Measurements from ENCODE around the gene ATP2B2. TPM values are rescaled to one million over a fixed set of nuclear protein-coding genes. Genes with fewer than 3 reads are reported as not detected.

Gene ATP2B2
- total RNA-seq, 2 donors from 2014 or later, result 0.07 to 0.11 TPM

DNA sequence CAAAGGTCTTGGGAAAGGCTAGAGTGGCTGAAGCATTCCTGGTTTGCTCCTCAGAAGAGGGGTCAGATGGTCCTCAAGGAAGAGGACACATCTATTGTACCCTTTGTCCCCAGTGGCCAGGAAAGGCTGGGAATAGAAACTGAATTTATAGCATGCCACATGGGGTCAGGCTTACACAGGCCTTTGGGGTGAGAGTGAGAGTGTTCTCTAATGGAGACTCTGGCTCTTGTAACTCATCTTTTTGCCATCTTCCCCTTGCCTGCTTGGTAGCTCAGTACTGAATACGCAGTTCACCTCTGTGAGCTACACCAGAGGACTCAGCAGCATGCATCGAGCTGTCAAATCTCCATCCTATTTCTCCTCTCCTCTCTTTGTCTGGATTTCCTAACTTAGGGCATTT lies 87.5 kb downstream of the ATP2B2 start:
- Histone ChIP-seq H3K4me1 (no peaks in the 10 kb centered on the region), H3K9ac (ENCODE audit: low read depth in 2 of 2, low read length in 2 of 2) (no peak overlapping the region), H3K4me3 (no peak overlapping the region), H3K27ac (no peak overlapping the region), H3K36me3 (no peaks in the 10 kb centered on the region), H3K9me3 (no peaks in the 10 kb centered on the region), H3K27me3 (no peaks in the 10 kb centered on the region)
- no peak for DNase-seq
- TF ChIP-seq CTCF (IDR thresholded peaks at IDR 0.05), result no peak
- intact Hi-C loops (cut with DNase I), result no loop called here

- Histone ChIP-seq H3K9ac (ENCODE audit: low read depth in 2 of 2, low read length in 2 of 2) (no peak overlapping the region), H3K9me3 (no peaks in the 10 kb centered on the region), H3K27ac (no peak overlapping the region), H3K27me3 (no peaks in the 10 kb centered on the region), H3K4me3 (no peak overlapping the region), H3K4me1 (no peaks in the 10 kb centered on the region), H3K36me3 (no peaks in the 10 kb centered on the region)
- no peak for TF ChIP-seq CTCF (IDR thresholded peaks at IDR 0.05)
- DNase-seq, result no peak
- intact Hi-C loops (cut with DNase I), result no loop called here
Observed at GRCh38 chr3:10416730-10417300, 88.6 kb downstream of the ATP2B2 start.

DNA sequence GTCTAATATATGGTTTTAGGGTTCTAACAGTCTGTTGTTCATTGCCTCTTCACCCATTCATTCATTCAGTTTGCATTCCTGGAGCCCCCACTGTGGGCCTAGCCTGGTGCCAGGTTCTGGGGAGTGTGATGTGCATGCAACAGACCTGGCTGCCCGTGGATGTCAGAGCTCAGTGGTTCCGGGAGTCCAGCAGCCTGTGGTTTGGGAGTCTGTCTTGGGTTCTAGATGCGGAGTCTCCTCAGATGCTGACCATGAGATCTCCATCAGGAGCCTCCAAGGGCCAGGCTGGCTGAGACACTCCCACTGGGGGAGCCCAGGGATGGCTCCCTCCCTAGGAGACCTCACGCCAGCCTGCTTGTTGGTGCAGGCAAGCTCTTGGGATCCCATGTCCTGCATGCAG lies 92.3 kb downstream of the ATP2B2 start:
- no peaks in the 10 kb centered on the region for H3K9me3 ChIP-seq
- no peaks in the 10 kb centered on the region for H3K36me3 ChIP-seq
- no peak overlapping the region for H3K9ac ChIP-seq (ENCODE audit: low read depth in 2 of 2, low read length in 2 of 2)
- H3K27me3 ChIP-seq, result no peaks in the 10 kb centered on the region
- H3K4me3 ChIP-seq, result no peak overlapping the region
- DNase-seq, result no peak
- TF ChIP-seq CTCF (IDR thresholded peaks at IDR 0.05), result no peak
- intact Hi-C loops (cut with DNase I), result no loop called here
- H3K4me1 ChIP-seq, result no peaks in the 10 kb centered on the region
- no peak overlapping the region for H3K27ac ChIP-seq

DNA sequence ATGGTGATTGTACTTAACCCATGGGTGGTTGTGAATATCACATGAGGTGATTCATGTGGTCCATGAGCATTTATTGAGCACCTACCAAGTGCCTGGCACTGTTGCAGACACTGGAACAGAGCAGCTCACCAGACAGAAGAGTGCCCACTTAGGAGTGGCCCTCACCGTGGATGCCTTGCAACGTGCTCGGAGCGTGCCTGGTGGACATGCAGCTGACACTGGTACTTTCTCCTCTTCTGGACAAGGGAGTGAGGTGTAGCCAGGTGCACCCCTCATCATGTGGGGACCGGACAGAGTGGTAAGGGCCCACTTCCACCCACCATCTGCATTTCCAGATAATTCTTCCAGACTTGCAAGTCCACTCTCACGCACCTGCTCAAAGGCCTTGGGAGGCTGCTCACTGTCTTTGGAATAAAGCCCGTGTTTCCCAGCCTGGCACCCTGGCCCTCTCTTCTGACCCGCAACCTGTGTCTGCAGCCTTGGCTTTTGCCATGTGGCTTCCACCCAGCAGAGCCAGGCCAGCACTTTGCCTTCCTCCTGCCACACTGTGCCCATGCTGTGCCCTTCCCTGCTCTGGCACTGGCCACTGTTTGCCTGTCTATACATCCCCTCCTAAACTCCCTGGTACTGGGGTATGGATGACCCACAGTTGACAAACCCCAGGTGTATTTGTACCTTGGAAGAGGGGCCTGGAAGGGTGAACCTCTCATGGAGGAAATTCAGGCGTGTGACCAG lies 93.6 kb downstream of the ATP2B2 start:
- intact Hi-C loops (cut with DNase I), result no loop called here
- DNase-seq, result no peak
- no peak for TF ChIP-seq CTCF (IDR thresholded peaks at IDR 0.05)

DNA sequence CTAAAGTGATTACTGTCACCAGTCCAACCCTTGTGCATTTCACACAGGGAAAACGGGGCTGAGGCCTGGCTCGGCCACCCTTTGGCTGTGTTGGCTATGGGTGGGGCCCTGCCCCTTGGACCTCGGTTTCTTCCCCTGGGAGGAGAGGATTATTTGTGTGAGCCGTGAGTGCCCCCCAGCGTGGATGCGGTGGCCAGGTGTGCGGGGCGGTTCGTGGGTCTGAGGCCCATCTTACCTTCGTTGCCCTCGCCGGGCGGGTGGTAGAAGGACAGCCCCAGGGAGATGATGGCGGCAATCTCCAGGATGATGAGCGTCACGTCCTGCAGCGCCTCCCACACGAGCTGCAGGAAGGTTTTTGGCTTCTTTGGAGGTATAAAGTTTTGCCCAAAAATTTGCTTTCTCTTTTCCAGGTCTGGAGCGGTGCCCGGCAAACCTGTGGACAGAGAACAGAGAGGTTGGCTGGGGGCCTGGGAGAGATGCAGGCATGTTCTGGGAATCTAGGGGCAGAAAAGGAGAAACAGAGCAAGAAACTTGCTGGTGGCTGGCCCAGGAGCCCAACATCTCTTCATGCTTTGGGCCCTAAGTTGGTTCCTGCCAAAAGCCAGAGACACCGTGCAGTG lies 94.9 kb downstream of the ATP2B2 start:
- no peak for DNase-seq

More for the DNA sequence above, 93.6 kb downstream of the ATP2B2 start:
- Histone ChIP-seq H3K4me3 (no peak overlapping the region), H3K9me3 (no peaks in the 10 kb centered on the region), H3K4me1 (no peaks in the 10 kb centered on the region), H3K9ac (ENCODE audit: low read depth in 2 of 2, low read length in 2 of 2) (no peak overlapping the region), H3K36me3 (no peaks in the 10 kb centered on the region), H3K27ac (no peak overlapping the region), H3K27me3 (no peaks in the 10 kb centered on the region)

More for the DNA sequence above, 94.9 kb downstream of the ATP2B2 start:
- no peaks in the 10 kb centered on the region for H3K9me3 ChIP-seq
- intact Hi-C loops (cut with DNase I), result no loop called here
- TF ChIP-seq CTCF (IDR thresholded peaks at IDR 0.05), result no peak
- no peaks in the 10 kb centered on the region for H3K36me3 ChIP-seq
- H3K4me1 ChIP-seq, result no peaks in the 10 kb centered on the region
- no peak overlapping the region for H3K27ac ChIP-seq
- H3K9ac ChIP-seq (ENCODE audit: low read depth in 2 of 2, low read length in 2 of 2), result no peak overlapping the region
- H3K27me3 ChIP-seq, result no peaks in the 10 kb centered on the region
- H3K4me3 ChIP-seq, result no peak overlapping the region
